Immature natural killer cell (primary cell): Measurements from ENCODE around the gene CAVIN2. TPM values are rescaled to one million over a fixed set of nuclear protein-coding genes. Genes with fewer than 3 reads are reported as not detected.

ENCODE experiments used
- DNase-seq, 3 donors: peaks; one replicate each; pipeline ENCODE4 v3.0.0; 2022; ENCODE audit warnings: mixed read lengths in 1 of 3
- H3K27ac Mint-ChIP-seq, 6 donors: one replicate each; pipeline ENCODE4 v1.8.0; 2020; ENCODE audit warnings: mixed read lengths in 6 of 6, mild to moderate bottlenecking in 5 of 6, inconsistent platforms in 4 of 6, moderate library complexity in 3 of 6
- H3K27me3 Mint-ChIP-seq, 3 donors: one replicate each; pipeline ENCODE4 v1.8.0; 2020 to 2021; ENCODE audit warnings: low read depth in 3 of 3, mild to moderate bottlenecking in 3 of 3, mixed read lengths in 3 of 3, moderate library complexity in 3 of 3, inconsistent platforms in 1 of 3
- H3K36me3 Mint-ChIP-seq, 3 donors: one replicate each; pipeline ENCODE4 v1.8.0; 2020; ENCODE audit warnings: mixed read lengths in 3 of 3, inconsistent platforms in 2 of 3, mild to moderate bottlenecking in 2 of 3
- H3K4me1 Mint-ChIP-seq, 2 donors: one replicate each; pipeline ENCODE4 v1.8.0; 2020; ENCODE audit warnings: inconsistent platforms in 2 of 2, mild to moderate bottlenecking in 2 of 2, mixed read lengths in 2 of 2, moderate library complexity in 1 of 2
- H3K4me3 Mint-ChIP-seq, 5 donors: one replicate each; pipeline ENCODE4 v1.8.0; 2020; ENCODE audit warnings: mild to moderate bottlenecking in 5 of 5, mixed read lengths in 5 of 5, inconsistent platforms in 3 of 5, moderate library complexity in 3 of 5
- H3K9me3 Mint-ChIP-seq, 6 donors: one replicate each; pipeline ENCODE4 v1.8.0; 2020; ENCODE audit warnings: mild to moderate bottlenecking in 6 of 6, mixed read lengths in 6 of 6, inconsistent platforms in 4 of 6, moderate library complexity in 3 of 6
- polyA plus RNA-seq, 3 donors: library from polyadenylated mRNA; unstranded; fragments of 300-500 nt; fragmentation: Illumina TruSeq; gene quantifications; one replicate each; pipeline ENCODE4 v1.2.3, GENCODE V29; 2021

CAVIN2 gene
- polyA plus RNA-seq, 3 donors from 2014 or later: 0.34 to 13.9 (median 2.7) TPM

- no peaks in the 10 kb centered on the region for H3K36me3 Mint-ChIP-seq
- H3K4me3 Mint-ChIP-seq: no peak overlapping the region
- peaks cover 0 to 6% (median 3%) of the 10 kb centered on the region in 3 donors for H3K27me3 Mint-ChIP-seq
- no peaks in the 10 kb centered on the region for H3K9me3 Mint-ChIP-seq
- DNase-seq: no peak
- peaks cover 0 to 10% of the 10 kb centered on the region in 2 donors for H3K4me1 Mint-ChIP-seq
- H3K27ac Mint-ChIP-seq: no peak overlapping the region
These were observed 11.0 kb upstream of the CAVIN2 start for GRCh38 chr2:191857886-191858285.

- peaks cover 0 to 6% (median 3%) of the 10 kb centered on the region in 3 donors for H3K27me3 Mint-ChIP-seq
- no peaks in the 10 kb centered on the region for H3K36me3 Mint-ChIP-seq
- no peak overlapping the region for H3K4me3 Mint-ChIP-seq
- no peaks in the 10 kb centered on the region for H3K9me3 Mint-ChIP-seq
- DNase-seq: no peak
- H3K27ac Mint-ChIP-seq: no peak overlapping the region
- H3K4me1 Mint-ChIP-seq: peaks cover 0 to 10% of the 10 kb centered on the region in 2 donors
These were observed 10.4 kb upstream of the CAVIN2 start for GRCh38 chr2:191857259-191857805.

GRCh38 chr2:191856111-191856876, 9.4 kb upstream of the CAVIN2 start:
- H3K4me3 Mint-ChIP-seq: no peak overlapping the region
- H3K27me3 Mint-ChIP-seq: peaks cover 0 to 8% (median 2%) of the 10 kb centered on the region in 3 donors
- no peaks in the 10 kb centered on the region for H3K9me3 Mint-ChIP-seq
- no peaks in the 10 kb centered on the region for H3K36me3 Mint-ChIP-seq
- no peak for DNase-seq
- no peak overlapping the region for H3K27ac Mint-ChIP-seq
- peaks cover 0 to 10% of the 10 kb centered on the region in 2 donors for H3K4me1 Mint-ChIP-seq

- no peak overlapping the region for H3K4me3 Mint-ChIP-seq
- H3K9me3 Mint-ChIP-seq: no peaks in the 10 kb centered on the region
These were observed 8.5 kb upstream of the CAVIN2 start for GRCh38 chr2:191855382-191855781.

GRCh38 chr2:191854382-191855372, 7.8 kb upstream of the CAVIN2 start:
- Mint-ChIP-seq H3K36me3 (no peaks in the 10 kb centered on the region), H3K27ac (no peak overlapping the region), H3K4me3 (no peak overlapping the region), H3K27me3 (peaks cover 0 to 8% (median 0%) of the 10 kb centered on the region in 3 donors), H3K9me3 (no peaks in the 10 kb centered on the region), H3K4me1 (peaks cover 0 to 10% of the 10 kb centered on the region in 2 donors)
- DNase-seq: no peak

More at GRCh38 chr2:191855382-191855781, 8.5 kb upstream of the CAVIN2 start:
- no peak overlapping the region for H3K27ac Mint-ChIP-seq
- peaks cover 0 to 8% (median 0%) of the 10 kb centered on the region in 3 donors for H3K27me3 Mint-ChIP-seq
- H3K4me1 Mint-ChIP-seq: peaks cover 0 to 10% of the 10 kb centered on the region in 2 donors
- no peaks in the 10 kb centered on the region for H3K36me3 Mint-ChIP-seq
- DNase-seq: no peak

GRCh38 chr2:191853843-191854242, 7.0 kb upstream of the CAVIN2 start:
- Mint-ChIP-seq H3K27me3 (peaks cover 0 to 8% (median 2%) of the 10 kb centered on the region in 3 donors), H3K27ac (no peak overlapping the region), H3K4me3 (peak overlapping the region in 1 of 5 donors; percentile 15), H3K4me1 (peaks cover 0 to 10% of the 10 kb centered on the region in 2 donors), H3K9me3 (no peaks in the 10 kb centered on the region), H3K36me3 (no peaks in the 10 kb centered on the region)
- DNase-seq: no peak

- H3K36me3 Mint-ChIP-seq: no peaks in the 10 kb centered on the region
- peaks cover 0 to 13% of the 10 kb centered on the region in 2 donors for H3K4me1 Mint-ChIP-seq
- H3K4me3 Mint-ChIP-seq: no peak overlapping the region
- H3K9me3 Mint-ChIP-seq: no peaks in the 10 kb centered on the region
- H3K27ac Mint-ChIP-seq: no peak overlapping the region
- DNase-seq: no peak
- H3K27me3 Mint-ChIP-seq: peaks cover under 1 to 5% (median 3%) of the 10 kb centered on the region in 3 donors
These were observed 4.3 kb upstream of the CAVIN2 start for GRCh38 chr2:191851158-191851557.

GRCh38 chr2:191848771-191849767, 2.2 kb upstream of the CAVIN2 start:
- Mint-ChIP-seq H3K4me1 (peaks cover 0 to 15% of the 10 kb centered on the region in 2 donors), H3K9me3 (no peaks in the 10 kb centered on the region), H3K36me3 (no peaks in the 10 kb centered on the region), H3K27ac (no peak overlapping the region), H3K27me3 (peaks cover 5 to 11% (median 6%) of the 10 kb centered on the region in 3 donors), H3K4me3 (no peak overlapping the region)
- no peak for DNase-seq

GRCh38 chr2:191847764-191848163, 876 bp upstream of the CAVIN2 start:
- Mint-ChIP-seq H3K9me3 (no peaks in the 10 kb centered on the region), H3K4me1 (peaks cover 0 to 6% of the 10 kb centered on the region in 2 donors), H3K27me3 (peaks cover 5 to 8% (median 6%) of the 10 kb centered on the region in 3 donors), H3K4me3 (no peak overlapping the region), H3K36me3 (no peaks in the 10 kb centered on the region), H3K27ac (no peak overlapping the region)
- DNase-seq: no peak

GRCh38 chr2:191845876-191846514, 893 bp downstream of the CAVIN2 start:
- Mint-ChIP-seq H3K36me3 (no peaks in the 10 kb centered on the region), H3K4me1 (peaks cover 0 to 6% of the 10 kb centered on the region in 2 donors), H3K9me3 (no peaks in the 10 kb centered on the region), H3K27ac (no peak overlapping the region), H3K4me3 (peak overlapping the region in 3 of 5 donors; percentile 15 to 62 (median 57)), H3K27me3 (peaks cover 5 to 6% (median 6%) of the 10 kb centered on the region in 3 donors)
- no peak for DNase-seq

GRCh38 chr2:191845248-191845715, 1.6 kb downstream of the CAVIN2 start:
- Mint-ChIP-seq H3K27me3 (peaks cover 5 to 6% (median 6%) of the 10 kb centered on the region in 3 donors), H3K4me1 (peaks cover 0 to 6% of the 10 kb centered on the region in 2 donors), H3K27ac (no peak overlapping the region), H3K4me3 (no peak overlapping the region), H3K36me3 (no peaks in the 10 kb centered on the region), H3K9me3 (no peaks in the 10 kb centered on the region)
- DNase-seq: no peak

GRCh38 chr2:191844706-191845105, 2.2 kb downstream of the CAVIN2 start:
- no peak overlapping the region for H3K27ac Mint-ChIP-seq
- H3K4me3 Mint-ChIP-seq: no peak overlapping the region
- peaks cover 5 to 6% (median 6%) of the 10 kb centered on the region in 3 donors for H3K27me3 Mint-ChIP-seq
- no peaks in the 10 kb centered on the region for H3K36me3 Mint-ChIP-seq
- DNase-seq: no peak
- no peaks in the 10 kb centered on the region for H3K9me3 Mint-ChIP-seq
- peaks cover 0 to 6% of the 10 kb centered on the region in 2 donors for H3K4me1 Mint-ChIP-seq
